Mammary epithelial cell (primary cell): ENCODE data around the gene PRPF19.

Source experiments
- CTCF ChIP-seq, 2 donors: IDR thresholded peaks in 1 of 2; conservative IDR thresholded peaks in 1 of 2; 2 replicates each; pipeline ENCODE4 v1.5.1; 2011 to 2012; ENCODE audit warnings: inconsistent platforms in 2 of 2, low read length in 2 of 2, mild to moderate bottlenecking in 2 of 2, control low read depth in 1 of 2, low read depth in 1 of 2; ENCODE audit not compliant: insufficient read depth in 1 of 2; ENCODE audit errors: extremely low read depth in 1 of 2
- EZH2 ChIP-seq: IDR thresholded peaks from 2 replicates; pipeline ENCODE4 v1.6.1; 2012; ENCODE audit warnings: low read length, inconsistent platforms, borderline replicate concordance

- TF ChIP-seq EZH2 (no peak), CTCF (conservative IDR thresholded peaks at IDR 0.05 in 1 of 2, IDR thresholded peaks at IDR 0.05 in 1 of 2; ENCODE audit: extremely low read depth in 1 of 2, insufficient read depth in 1 of 2, low read depth in 1 of 2, low read length in 2 of 2) (no peak)
Measured at GRCh38 chr11:60947700-60948099, 41.3 kb upstream of the PRPF19 start.
